ENCODE data around the gene DNAH1.

DNA sequence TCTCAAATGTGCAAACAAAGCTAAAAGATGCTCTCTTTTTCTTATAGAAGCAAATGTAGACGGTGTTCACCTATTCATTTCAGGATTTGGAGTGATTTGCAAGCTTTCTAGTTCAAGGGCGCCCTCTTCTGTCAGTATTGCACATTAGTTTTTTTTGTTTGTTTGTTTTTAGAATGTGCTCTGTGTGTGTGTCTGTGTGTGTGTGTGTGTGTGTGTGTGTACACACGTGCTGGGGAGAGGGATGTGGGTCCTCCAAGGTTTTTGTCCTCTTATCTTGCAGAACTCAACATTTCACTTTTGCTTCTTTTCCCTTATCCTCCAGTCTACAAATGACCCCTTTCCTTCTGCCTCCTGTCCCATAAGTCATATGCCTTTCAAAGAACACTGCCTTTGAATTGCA, 23.5 kb downstream of the DNAH1 start:
- peak in 2 of 3 experiments; percentile 49 to 60 for TF ChIP-seq CTCF (optimal IDR thresholded peaks at IDR 0.05 in 1 of 3, IDR thresholded peaks at IDR 0.05 in 1 of 3, conservative IDR thresholded peaks at IDR 0.05 in 1 of 3; ENCODE audit: extremely low read depth in 1 of 3, insufficient read depth in 2 of 3, low read length in 3 of 3)
- no peak for TF ChIP-seq EZH2 (IDR thresholded peaks at IDR 0.05; ENCODE audit: low read length)

Data from keratinocyte (primary cell).